HG03354 (cell line): Measurements from ENCODE around the gene SLCO3A1.
"Not testable (repeated sequence)": the region's sequence is repeated elsewhere in the genome, so short reads cannot be mapped to it uniquely, and the experiment has no call there.

ENCODE experiments used
- ATAC-seq: cut with Tn5 transposase; IDR thresholded peaks from one replicate; pipeline ENCODE4 v1.9.1; 2021; ENCODE audit warnings: mild to moderate bottlenecking; ENCODE audit not compliant: unreplicated experiment, poor library complexity, severe bottlenecking

The SLCO3A1 gene

GRCh38 chr15:92049290-92049989 lies 195.9 kb downstream of the SLCO3A1 start:
- no peak for ATAC-seq

GRCh38 chr15:92050220-92050898 lies 196.9 kb downstream of the SLCO3A1 start:
- ATAC-seq: no peak

GRCh38 chr15:92051716-92052115 lies 198.2 kb downstream of the SLCO3A1 start:
- no peak for ATAC-seq

GRCh38 chr15:92053753-92054316 lies 200.3 kb downstream of the SLCO3A1 start:
- ATAC-seq: no peak

- no peak for ATAC-seq
Measured at GRCh38 chr15:92056875-92057274, 203.4 kb downstream of the SLCO3A1 start.

GRCh38 chr15:92059036-92059970 lies 205.8 kb downstream of the SLCO3A1 start:
- no peak for ATAC-seq

DNA sequence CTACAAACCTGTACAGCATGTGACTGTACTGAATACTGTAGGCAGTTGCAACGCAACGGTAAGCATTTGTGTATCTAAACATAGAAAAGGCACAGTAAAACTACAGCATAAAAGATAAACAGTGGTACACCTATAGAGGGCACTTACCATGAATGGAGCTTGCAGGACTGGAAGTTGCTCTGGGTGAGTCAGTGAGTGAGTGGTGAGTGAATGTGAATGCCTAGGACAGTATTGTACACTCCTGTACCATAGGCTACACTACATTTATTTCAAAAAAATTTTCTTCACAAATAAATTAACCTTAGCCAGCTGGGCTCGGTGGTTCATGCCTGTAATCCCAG lies 206.4 kb downstream of the SLCO3A1 start:
- not testable (repeated sequence) for ATAC-seq

- no peak for ATAC-seq
Measured at GRCh38 chr15:92061511-92062195, 208.1 kb downstream of the SLCO3A1 start.

- no peak for ATAC-seq
Measured at GRCh38 chr15:92062505-92062904, 209.0 kb downstream of the SLCO3A1 start.

DNA sequence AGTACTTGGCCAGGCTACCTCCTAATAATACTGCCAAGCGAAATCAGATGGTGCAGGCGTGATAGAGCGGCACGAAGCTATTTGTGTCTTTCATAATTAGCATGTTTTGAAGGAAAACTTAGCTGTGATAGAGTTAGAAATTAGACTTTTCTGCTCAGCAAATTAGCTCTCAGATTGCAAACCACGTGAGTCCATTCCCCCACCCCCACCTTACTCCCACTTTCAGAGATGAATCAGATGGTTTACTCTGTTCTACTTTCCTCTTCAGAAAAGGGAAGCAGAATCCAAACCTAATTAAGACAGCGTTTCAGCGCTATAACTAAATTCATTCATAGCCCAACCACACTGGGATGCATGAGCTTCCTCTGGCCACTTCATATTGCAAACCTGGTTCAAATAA lies 214.6 kb downstream of the SLCO3A1 start:
- peak; percentile 66 for ATAC-seq

DNA sequence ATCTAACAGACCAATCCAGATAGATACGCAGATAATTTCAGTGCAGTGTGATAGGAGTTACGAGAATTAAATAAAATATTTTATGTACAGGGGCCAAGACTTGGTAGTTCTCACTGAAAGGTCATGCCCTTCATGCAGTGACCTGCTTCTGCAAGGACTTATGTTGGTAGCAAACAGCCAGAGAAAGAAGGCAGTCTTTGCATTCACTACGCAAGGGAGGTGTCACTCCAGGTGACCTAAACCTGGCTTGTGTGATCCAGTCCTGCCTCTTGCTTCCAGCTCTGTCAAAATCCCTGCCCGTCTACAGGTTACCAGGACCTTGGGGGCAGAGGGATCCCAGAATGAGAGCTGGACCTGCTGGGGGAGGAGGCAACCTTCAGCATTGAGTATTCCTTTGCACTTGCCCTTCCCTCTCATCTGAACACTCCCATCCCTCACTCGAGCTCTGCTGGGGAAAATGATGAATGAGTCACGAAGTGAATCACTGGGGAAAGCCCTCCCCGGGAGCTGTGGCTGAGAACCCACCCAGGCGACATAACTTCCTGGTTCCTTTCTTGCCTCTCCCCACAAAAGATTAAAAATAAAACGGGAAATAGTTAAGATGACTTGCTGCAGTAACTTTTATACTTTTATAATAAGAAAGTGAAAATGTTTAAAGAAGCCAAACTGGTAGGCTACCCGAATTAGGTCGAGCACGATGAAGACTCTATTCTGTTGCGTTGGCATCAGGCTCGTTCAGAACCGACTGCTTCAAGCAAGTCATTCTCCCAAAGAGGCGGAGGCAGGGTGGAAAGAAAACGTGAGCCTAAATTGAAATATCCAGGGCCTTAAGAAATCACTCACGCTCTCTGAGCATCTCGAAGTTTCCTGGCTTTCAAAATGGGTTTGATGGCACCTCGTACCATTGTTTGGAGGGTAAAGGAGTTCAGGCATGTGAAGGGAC lies 216.1 kb downstream of the SLCO3A1 start:
- peak; percentile 55 for ATAC-seq

- ATAC-seq: not testable (repeated sequence)
Measured at GRCh38 chr15:92070251-92070650, 216.7 kb downstream of the SLCO3A1 start.

- no peak for ATAC-seq
Measured at GRCh38 chr15:92071045-92071634, 217.6 kb downstream of the SLCO3A1 start.

GRCh38 chr15:92073044-92073785 lies 219.7 kb downstream of the SLCO3A1 start:
- ATAC-seq: no peak

DNA sequence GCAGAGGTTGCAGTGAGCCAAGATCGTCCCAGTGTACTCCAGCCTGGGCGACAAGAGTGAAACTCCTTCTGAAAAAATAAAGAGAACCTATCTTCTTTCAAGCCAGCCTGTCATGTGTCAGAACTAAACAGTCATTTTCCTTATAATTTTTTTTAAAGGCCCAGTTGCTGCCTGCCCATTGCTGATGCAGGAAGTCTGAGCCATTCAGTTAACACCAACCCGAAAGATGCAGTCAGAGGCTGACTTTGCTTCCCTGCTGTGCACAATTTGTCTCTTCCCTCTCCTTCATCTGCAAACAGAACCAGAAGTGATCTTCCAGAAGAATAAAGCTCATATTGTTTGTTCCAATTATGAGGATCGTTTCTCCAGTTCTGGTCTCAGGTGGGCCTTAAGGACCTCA lies 220.6 kb downstream of the SLCO3A1 start:
- ATAC-seq: no peak

DNA sequence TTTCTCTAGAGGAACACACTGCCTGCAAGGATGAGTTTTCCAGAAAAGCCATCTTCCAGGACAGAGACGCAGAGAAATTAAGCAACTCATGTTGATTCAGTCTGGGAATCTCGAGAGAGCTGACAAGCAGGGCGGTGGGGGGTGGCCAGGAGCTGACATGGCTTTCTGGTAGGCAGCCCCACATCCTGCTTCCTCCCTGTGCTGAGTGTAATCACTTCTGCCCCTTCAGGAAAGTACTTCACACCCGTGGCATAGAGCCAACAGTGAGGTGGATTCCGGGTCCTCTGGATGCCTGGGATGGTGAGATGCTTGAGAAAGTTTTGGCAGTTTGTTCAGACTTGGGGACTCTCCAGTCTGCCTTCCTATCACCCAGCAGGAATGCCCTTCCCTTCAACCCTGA lies 221.1 kb downstream of the SLCO3A1 start:
- ATAC-seq: no peak

- ATAC-seq: no peak
Measured at GRCh38 chr15:92075764-92076163, 222.3 kb downstream of the SLCO3A1 start.

GRCh38 chr15:92076541-92076940 lies 223.0 kb downstream of the SLCO3A1 start:
- ATAC-seq: no peak
